SK-N-SH treated with all-trans-retinoic acid at 6 μM for 48 hours (cell line): ENCODE data around the gene CHCHD5.

Experiments
- ATAC-seq: fragments of 200-7000 bp; cut with Tn5 transposase; 3 replicates; pipeline ENCODE4 v1.9.1; 2020; ENCODE audit warnings: mild to moderate bottlenecking, moderate library complexity
- ARNTL ChIP-seq: fragments of 450-650 bp; formaldehyde crosslinking; IDR thresholded peaks from 2 replicates; pipeline ENCODE4 v1.5.0; 2020; ENCODE audit warnings: low read depth, mild to moderate bottlenecking, moderate library complexity, borderline replicate concordance
- BACH2 ChIP-seq: fragments of 250-450 bp; sonication (Bioruptor Pico); IDR thresholded peaks from 2 replicates; pipeline ENCODE4 v1.9.0; 2021; ENCODE audit warnings: mild to moderate bottlenecking, borderline replicate concordance
- CSDC2 ChIP-seq: fragments of 250-450 bp; sonication (Bioruptor Pico); IDR thresholded peaks from 2 replicates; pipeline ENCODE4 v1.5.0; 2020; ENCODE audit warnings: mild to moderate bottlenecking, moderate library complexity
- CSRNP3 ChIP-seq: fragments of 250-450 bp; sonication (Bioruptor Pico); IDR thresholded peaks from 2 replicates; pipeline ENCODE4 v1.5.1; 2021; ENCODE audit warnings: mild to moderate bottlenecking, moderate library complexity
- ESRRG ChIP-seq: fragments of 250-450 bp; sonication (Bioruptor Pico); IDR thresholded peaks from 2 replicates; pipeline ENCODE4 v1.6.1; 2021; ENCODE audit warnings: mild to moderate bottlenecking
- GLIS3 ChIP-seq: fragments of 250-450 bp; sonication (Bioruptor Pico); IDR thresholded peaks from 2 replicates; pipeline ENCODE4 v1.5.0; 2020; ENCODE audit warnings: mild to moderate bottlenecking, moderate library complexity
- ISL1 ChIP-seq: fragments of 250-450 bp; sonication (Bioruptor Pico); IDR thresholded peaks from 2 replicates; pipeline ENCODE4 v2.1.2; 2022; ENCODE audit warnings: mild to moderate bottlenecking, moderate library complexity
- OSR1 ChIP-seq: fragments of 250-450 bp; sonication (Bioruptor Pico); IDR thresholded peaks from 2 replicates; pipeline ENCODE4 v1.8.0; 2022; ENCODE audit warnings: moderate library complexity, mild to moderate bottlenecking, inconsistent platforms
- PPARA ChIP-seq: fragments of 250-450 bp; sonication (Bioruptor Pico); IDR thresholded peaks from 2 replicates; pipeline ENCODE4 v1.5.0; 2020; ENCODE audit warnings: mild to moderate bottlenecking, borderline replicate concordance
- RARB ChIP-seq: fragments of 250-450 bp; sonication (Bioruptor Pico); IDR thresholded peaks from 2 replicates; pipeline ENCODE4 v1.8.0; 2021; ENCODE audit warnings: mild to moderate bottlenecking, moderate library complexity
- SNAI2 ChIP-seq: fragments of 250-450 bp; sonication (Bioruptor Pico); IDR thresholded peaks from 2 replicates; pipeline ENCODE4 v1.5.0; 2020; ENCODE audit warnings: mild to moderate bottlenecking, moderate library complexity
- TCF4 ChIP-seq: fragments of 250-450 bp; sonication (Bioruptor Pico); IDR thresholded peaks from 2 replicates; pipeline ENCODE4 v1.8.0; 2021; ENCODE audit warnings: mild to moderate bottlenecking, moderate library complexity, borderline replicate concordance
- TOX ChIP-seq: fragments of 250-450 bp; sonication (Bioruptor Pico); IDR thresholded peaks from 2 replicates; pipeline ENCODE4 v1.8.0; 2021; ENCODE audit warnings: mild to moderate bottlenecking, moderate library complexity, borderline replicate concordance
- ZC3H10 ChIP-seq: fragments of 250-450 bp; sonication (Bioruptor Pico); IDR thresholded peaks from 2 replicates; pipeline ENCODE4 v1.5.1; 2021; ENCODE audit warnings: mild to moderate bottlenecking, moderate library complexity
- ZFP3 ChIP-seq: fragments of 250-450 bp; sonication (Bioruptor Pico); IDR thresholded peaks from 2 replicates; pipeline ENCODE4 v1.5.0; 2020; ENCODE audit warnings: mild to moderate bottlenecking, moderate library complexity
- ZFP30 ChIP-seq: fragments of 450-650 bp; formaldehyde crosslinking; IDR thresholded peaks from 2 replicates; pipeline ENCODE4 v1.5.0; 2022; ENCODE audit warnings: mild to moderate bottlenecking, moderate library complexity
- ZNF565 ChIP-seq: fragments of 450-650 bp; formaldehyde crosslinking; conservative IDR thresholded peaks from 2 replicates; pipeline ENCODE4 v1.5.0; 2020; ENCODE audit warnings: low read depth, mild to moderate bottlenecking, moderate library complexity
- ZNF70 ChIP-seq: fragments of 450-650 bp; formaldehyde crosslinking; IDR thresholded peaks from 2 replicates; pipeline ENCODE4 v1.5.0; 2020; ENCODE audit warnings: mild to moderate bottlenecking, moderate library complexity
- ZNF8 ChIP-seq: fragments of 450-650 bp; formaldehyde crosslinking; IDR thresholded peaks from 2 replicates; pipeline ENCODE4 v1.5.0; 2020; ENCODE audit warnings: mild to moderate bottlenecking, moderate library complexity
- TF ChIP-seq, protein P1 (sequence below): fragments of 250-450 bp; sonication (Bioruptor Pico); IDR thresholded peaks from 2 replicates; pipeline ENCODE4 v1.8.0; 2021; ENCODE audit warnings: low read depth, mild to moderate bottlenecking, moderate library complexity, borderline replicate concordance
- TF ChIP-seq, protein P2 (sequence below): fragments of 250-450 bp; sonication (Bioruptor Pico); IDR thresholded peaks from 2 replicates; pipeline ENCODE4 v1.8.0; 2020; ENCODE audit warnings: mild to moderate bottlenecking, moderate library complexity, borderline replicate concordance
- TF ChIP-seq, protein P3 (sequence below): fragments of 250-450 bp; sonication (Bioruptor Pico); IDR thresholded peaks from 2 replicates; pipeline ENCODE4 v1.5.0; 2020; ENCODE audit warnings: mild to moderate bottlenecking, moderate library complexity

Gene CHCHD5

GRCh38 chr2:112601754-112602153, 17.3 kb downstream of the CHCHD5 start:
- ATAC-seq, result no peak
- TF ChIP-seq ISL1 (no peak), ARNTL (CRISPR knock-in tag) (no peak), ZFP3 (CRISPR knock-in tag) (no peak), SNAI2 (no peak), PPARA (CRISPR knock-in tag) (no peak), CSDC2 (CRISPR knock-in tag) (no peak), ZNF8 (CRISPR knock-in tag) (no peak), ESRRG (CRISPR knock-in tag) (no peak), OSR1 (CRISPR knock-in tag) (no peak), ZC3H10 (CRISPR knock-in tag) (no peak), ZNF70 (CRISPR knock-in tag) (no peak), ZNF565 (CRISPR knock-in tag) (no peak)

GRCh38 chr2:112602917-112603316, 18.5 kb downstream of the CHCHD5 start:
- TF ChIP-seq TCF4 (CRISPR knock-in tag) (no peak), ZFP3 (CRISPR knock-in tag) (no peak)
- ATAC-seq, result no peak

DNA sequence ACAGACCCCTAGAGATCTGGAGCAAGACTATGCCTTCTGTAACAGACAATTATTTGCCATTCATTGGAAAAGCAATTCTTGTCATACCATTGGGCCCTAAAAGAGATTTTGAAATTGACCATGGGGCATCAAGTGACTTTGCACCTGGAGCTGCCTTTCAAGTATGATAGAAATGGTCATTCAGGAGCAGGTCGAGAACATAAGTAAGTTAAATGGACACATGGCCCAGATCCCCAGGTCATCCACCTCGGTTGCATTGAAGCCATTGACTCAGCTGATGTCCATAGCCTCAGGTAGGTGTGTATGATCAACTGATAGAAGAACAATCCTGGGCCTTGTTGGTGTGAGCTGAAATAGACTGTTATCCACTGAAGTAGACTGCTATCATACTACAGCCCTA, 19.3 kb downstream of the CHCHD5 start:
- no peak for ATAC-seq
- no peak for TF ChIP-seq RARB (CRISPR knock-in tag)
- TF ChIP-seq TCF4 (CRISPR knock-in tag), result no peak
- TF ChIP-seq OSR1 (CRISPR knock-in tag), result no peak
- no peak for TF ChIP-seq BACH2 (CRISPR knock-in tag)
- TF ChIP-seq ISL1, result no peak
- TF ChIP-seq, protein P1, sequence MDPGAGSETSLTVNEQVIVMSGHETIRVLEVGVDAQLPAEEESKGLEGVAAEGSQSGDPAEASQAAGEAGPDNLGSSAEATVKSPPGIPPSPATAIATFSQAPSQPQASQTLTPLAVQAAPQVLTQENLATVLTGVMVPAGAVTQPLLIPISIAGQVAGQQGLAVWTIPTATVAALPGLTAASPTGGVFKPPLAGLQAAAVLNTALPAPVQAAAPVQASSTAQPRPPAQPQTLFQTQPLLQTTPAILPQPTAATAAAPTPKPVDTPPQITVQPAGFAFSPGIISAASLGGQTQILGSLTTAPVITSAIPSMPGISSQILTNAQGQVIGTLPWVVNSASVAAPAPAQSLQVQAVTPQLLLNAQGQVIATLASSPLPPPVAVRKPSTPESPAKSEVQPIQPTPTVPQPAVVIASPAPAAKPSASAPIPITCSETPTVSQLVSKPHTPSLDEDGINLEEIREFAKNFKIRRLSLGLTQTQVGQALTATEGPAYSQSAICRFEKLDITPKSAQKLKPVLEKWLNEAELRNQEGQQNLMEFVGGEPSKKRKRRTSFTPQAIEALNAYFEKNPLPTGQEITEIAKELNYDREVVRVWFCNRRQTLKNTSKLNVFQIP (CRISPR knock-in tag), result no peak
- TF ChIP-seq ZNF8 (CRISPR knock-in tag), result no peak
- no peak for TF ChIP-seq GLIS3 (CRISPR knock-in tag)
- no peak for TF ChIP-seq TOX (CRISPR knock-in tag)
- no peak for TF ChIP-seq ZFP3 (CRISPR knock-in tag)
- TF ChIP-seq, protein P2, sequence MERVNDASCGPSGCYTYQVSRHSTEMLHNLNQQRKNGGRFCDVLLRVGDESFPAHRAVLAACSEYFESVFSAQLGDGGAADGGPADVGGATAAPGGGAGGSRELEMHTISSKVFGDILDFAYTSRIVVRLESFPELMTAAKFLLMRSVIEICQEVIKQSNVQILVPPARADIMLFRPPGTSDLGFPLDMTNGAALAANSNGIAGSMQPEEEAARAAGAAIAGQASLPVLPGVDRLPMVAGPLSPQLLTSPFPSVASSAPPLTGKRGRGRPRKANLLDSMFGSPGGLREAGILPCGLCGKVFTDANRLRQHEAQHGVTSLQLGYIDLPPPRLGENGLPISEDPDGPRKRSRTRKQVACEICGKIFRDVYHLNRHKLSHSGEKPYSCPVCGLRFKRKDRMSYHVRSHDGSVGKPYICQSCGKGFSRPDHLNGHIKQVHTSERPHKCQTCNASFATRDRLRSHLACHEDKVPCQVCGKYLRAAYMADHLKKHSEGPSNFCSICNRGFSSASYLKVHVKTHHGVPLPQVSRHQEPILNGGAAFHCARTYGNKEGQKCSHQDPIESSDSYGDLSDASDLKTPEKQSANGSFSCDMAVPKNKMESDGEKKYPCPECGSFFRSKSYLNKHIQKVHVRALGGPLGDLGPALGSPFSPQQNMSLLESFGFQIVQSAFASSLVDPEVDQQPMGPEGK (CRISPR knock-in tag), result no peak

DNA sequence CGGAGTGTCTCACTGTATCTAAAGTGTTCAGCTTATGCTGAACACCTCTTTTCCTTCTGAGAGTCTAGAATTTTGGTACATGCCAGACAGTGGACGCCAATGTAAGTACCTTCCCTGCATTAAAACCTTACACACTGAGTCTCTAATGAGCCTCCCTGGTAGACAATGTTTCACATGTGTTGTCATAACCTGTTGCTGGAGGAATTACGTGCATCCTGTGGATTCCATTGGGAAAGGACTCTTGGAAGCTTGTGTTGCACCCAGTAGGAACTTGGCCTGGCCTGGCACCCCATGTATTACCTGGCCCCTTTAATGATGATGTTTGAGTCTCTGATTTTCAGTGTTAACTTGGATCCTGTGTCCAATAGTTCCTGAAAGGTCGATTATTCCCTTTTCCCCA, 20.5 kb downstream of the CHCHD5 start:
- no peak for TF ChIP-seq CSRNP3
- no peak for TF ChIP-seq PPARA (CRISPR knock-in tag)
- no peak for TF ChIP-seq ISL1

DNA sequence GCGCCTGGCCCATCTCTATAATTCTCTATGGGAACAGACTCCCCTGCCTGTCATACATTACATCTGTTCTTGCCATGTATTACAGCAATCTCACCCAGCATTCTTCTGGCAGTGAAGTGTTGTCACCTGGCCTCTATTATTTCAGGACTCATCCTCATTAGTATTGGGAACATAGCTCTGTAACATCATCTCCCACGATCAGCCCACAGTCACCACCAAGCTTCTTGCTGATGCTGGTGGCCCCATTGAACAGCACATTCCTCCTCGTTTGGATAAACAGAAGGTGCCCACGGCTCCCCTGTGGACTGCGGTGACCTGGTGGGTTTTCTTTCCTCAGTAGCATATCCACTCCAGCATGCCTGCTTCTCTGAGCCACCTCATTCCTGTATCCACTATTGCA, 21.5 kb downstream of the CHCHD5 start:
- no peak for ATAC-seq
- TF ChIP-seq ARNTL (CRISPR knock-in tag) (no peak), ZNF565 (CRISPR knock-in tag) (no peak), TCF4 (CRISPR knock-in tag) (no peak), PPARA (CRISPR knock-in tag) (no peak), ZFP30 (CRISPR knock-in tag) (no peak), ESRRG (CRISPR knock-in tag) (no peak), OSR1 (CRISPR knock-in tag) (no peak), GLIS3 (CRISPR knock-in tag) (no peak)
- TF ChIP-seq, protein P3, sequence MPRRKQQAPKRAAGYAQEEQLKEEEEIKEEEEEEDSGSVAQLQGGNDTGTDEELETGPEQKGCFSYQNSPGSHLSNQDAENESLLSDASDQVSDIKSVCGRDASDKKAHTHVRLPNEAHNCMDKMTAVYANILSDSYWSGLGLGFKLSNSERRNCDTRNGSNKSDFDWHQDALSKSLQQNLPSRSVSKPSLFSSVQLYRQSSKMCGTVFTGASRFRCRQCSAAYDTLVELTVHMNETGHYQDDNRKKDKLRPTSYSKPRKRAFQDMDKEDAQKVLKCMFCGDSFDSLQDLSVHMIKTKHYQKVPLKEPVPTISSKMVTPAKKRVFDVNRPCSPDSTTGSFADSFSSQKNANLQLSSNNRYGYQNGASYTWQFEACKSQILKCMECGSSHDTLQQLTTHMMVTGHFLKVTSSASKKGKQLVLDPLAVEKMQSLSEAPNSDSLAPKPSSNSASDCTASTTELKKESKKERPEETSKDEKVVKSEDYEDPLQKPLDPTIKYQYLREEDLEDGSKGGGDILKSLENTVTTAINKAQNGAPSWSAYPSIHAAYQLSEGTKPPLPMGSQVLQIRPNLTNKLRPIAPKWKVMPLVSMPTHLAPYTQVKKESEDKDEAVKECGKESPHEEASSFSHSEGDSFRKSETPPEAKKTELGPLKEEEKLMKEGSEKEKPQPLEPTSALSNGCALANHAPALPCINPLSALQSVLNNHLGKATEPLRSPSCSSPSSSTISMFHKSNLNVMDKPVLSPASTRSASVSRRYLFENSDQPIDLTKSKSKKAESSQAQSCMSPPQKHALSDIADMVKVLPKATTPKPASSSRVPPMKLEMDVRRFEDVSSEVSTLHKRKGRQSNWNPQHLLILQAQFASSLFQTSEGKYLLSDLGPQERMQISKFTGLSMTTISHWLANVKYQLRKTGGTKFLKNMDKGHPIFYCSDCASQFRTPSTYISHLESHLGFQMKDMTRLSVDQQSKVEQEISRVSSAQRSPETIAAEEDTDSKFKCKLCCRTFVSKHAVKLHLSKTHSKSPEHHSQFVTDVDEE (CRISPR knock-in tag), result no peak
- TF ChIP-seq, all 23 proteins: peak for 0

More for the DNA sequence above, 20.5 kb downstream of the CHCHD5 start:
- ATAC-seq, result no peak
